Measurements from ENCODE around the gene PATL2.

PATL2 gene

DNA sequence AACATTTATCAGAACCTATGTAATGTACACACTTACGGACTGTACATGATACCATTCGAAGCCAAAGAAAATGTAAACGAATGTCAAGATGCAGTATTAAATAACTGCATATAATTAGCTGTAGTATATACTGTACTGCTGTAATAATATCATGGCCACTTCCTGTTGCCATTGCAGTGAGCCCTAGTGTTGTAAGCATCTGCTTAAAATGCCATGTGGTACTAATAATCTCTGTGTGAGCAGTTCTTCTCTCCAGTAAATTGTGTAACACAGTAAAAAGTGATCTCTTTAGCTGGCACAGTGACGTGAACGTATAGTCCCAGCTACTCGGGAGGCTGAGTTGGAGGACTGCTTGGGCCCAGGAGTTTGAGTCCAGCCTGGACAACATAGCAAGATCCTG is 56.3 kb downstream of the PATL2 start:
- H3K4me3 ChIP-seq (ENCODE audit: low read depth, low read length), result no peak overlapping the region
- TF ChIP-seq, protein P1, sequence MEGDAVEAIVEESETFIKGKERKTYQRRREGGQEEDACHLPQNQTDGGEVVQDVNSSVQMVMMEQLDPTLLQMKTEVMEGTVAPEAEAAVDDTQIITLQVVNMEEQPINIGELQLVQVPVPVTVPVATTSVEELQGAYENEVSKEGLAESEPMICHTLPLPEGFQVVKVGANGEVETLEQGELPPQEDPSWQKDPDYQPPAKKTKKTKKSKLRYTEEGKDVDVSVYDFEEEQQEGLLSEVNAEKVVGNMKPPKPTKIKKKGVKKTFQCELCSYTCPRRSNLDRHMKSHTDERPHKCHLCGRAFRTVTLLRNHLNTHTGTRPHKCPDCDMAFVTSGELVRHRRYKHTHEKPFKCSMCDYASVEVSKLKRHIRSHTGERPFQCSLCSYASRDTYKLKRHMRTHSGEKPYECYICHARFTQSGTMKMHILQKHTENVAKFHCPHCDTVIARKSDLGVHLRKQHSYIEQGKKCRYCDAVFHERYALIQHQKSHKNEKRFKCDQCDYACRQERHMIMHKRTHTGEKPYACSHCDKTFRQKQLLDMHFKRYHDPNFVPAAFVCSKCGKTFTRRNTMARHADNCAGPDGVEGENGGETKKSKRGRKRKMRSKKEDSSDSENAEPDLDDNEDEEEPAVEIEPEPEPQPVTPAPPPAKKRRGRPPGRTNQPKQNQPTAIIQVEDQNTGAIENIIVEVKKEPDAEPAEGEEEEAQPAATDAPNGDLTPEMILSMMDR (IDR thresholded peaks at IDR 0.05; ENCODE audit: low read depth, low read length), result no peak
- TF ChIP-seq, protein P2, sequence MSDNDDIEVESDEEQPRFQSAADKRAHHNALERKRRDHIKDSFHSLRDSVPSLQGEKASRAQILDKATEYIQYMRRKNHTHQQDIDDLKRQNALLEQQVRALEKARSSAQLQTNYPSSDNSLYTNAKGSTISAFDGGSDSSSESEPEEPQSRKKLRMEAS (IDR thresholded peaks at IDR 0.05; ENCODE audit: low read depth, low read length), result no peak
- TF ChIP-seq POLR2A (IDR thresholded peaks at IDR 0.05; ENCODE audit: extremely low read depth, insufficient read length) (no peak), MYC (IDR thresholded peaks at IDR 0.05; ENCODE audit: low read depth, low read length) (no peak)
- no peak for DNase-seq (ENCODE audit: low read depth)

DNA sequence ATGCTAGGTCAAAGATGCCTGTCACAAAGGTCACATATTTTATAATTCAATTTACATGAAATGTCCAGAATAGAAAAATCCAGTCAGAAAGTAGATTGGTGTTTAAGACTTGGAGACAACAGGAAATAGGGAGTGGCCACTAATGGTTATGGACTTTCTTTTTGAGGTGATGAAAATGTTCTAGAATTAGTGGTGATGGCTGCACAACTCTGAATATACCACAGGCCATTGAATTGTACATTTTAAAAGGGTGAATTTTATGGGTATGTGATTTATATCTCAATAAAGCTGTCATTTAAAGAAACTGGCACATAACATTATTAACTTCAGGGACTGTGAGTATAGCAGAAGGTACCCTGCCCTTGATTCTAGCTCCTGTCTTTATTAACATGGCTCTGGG is 63.5 kb downstream of the PATL2 start:
- no peak for DNase-seq (ENCODE audit: low read depth)
- TF ChIP-seq POLR2A (IDR thresholded peaks at IDR 0.05; ENCODE audit: extremely low read depth, insufficient read length) (no peak), MYC (IDR thresholded peaks at IDR 0.05; ENCODE audit: low read depth, low read length) (no peak)
- TF ChIP-seq, protein P2 (IDR thresholded peaks at IDR 0.05; ENCODE audit: low read depth, low read length), result no peak
- TF ChIP-seq, protein P1 (IDR thresholded peaks at IDR 0.05; ENCODE audit: low read depth, low read length), result no peak
- no peak overlapping the region for H3K4me3 ChIP-seq (ENCODE audit: low read depth, low read length)

DNA sequence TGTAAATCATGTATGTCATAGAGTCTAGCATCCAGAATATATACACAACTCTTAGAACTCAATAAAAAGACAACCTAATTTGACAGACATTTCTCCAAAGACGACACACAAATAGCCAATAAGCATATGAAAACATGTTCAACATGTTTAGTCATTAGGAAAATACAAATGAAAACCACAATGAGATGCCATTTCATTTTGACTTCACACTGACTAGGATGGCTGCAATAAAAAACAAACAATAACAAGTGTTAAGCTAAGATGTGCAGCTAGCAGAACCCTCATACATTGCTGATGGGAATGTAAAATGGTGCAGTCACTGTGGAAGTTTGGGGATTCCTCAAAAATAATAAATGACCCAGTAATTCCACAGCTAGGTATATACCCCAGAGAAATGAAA is 64.1 kb downstream of the PATL2 start:
- no peak overlapping the region for H3K4me3 ChIP-seq (ENCODE audit: low read depth, low read length)
- TF ChIP-seq MYC (IDR thresholded peaks at IDR 0.05; ENCODE audit: low read depth, low read length), result no peak
- TF ChIP-seq, protein P1 (IDR thresholded peaks at IDR 0.05; ENCODE audit: low read depth, low read length), result no peak
- no peak for TF ChIP-seq POLR2A (IDR thresholded peaks at IDR 0.05; ENCODE audit: extremely low read depth, insufficient read length)
- TF ChIP-seq, protein P2 (IDR thresholded peaks at IDR 0.05; ENCODE audit: low read depth, low read length), result no peak
- no peak for DNase-seq (ENCODE audit: low read depth)

DNA sequence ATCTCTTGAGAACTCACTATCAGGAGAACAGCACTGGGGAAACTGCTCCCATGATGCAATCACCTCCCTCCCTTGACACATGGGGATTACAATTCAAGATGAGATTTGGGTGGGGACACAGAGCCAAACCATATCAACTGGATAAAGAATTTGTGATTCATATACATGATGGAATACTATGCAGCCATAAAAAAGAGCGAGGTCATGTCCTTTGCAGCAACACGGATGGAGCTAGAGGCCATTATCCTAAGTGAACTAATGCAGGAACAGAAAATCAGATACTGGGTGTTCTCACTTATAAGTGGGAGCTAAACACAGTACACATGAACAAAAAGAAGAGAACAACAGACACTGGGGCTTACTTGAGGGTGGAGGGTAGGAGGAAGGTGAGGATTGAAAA is 64.7 kb downstream of the PATL2 start:
- no peak for DNase-seq (ENCODE audit: low read depth)
- TF ChIP-seq, protein P2 (IDR thresholded peaks at IDR 0.05; ENCODE audit: low read depth, low read length), result no peak
- TF ChIP-seq MYC (IDR thresholded peaks at IDR 0.05; ENCODE audit: low read depth, low read length) (no peak), POLR2A (IDR thresholded peaks at IDR 0.05; ENCODE audit: extremely low read depth, insufficient read length) (no peak)
- TF ChIP-seq, protein P1 (IDR thresholded peaks at IDR 0.05; ENCODE audit: low read depth, low read length), result no peak
- no peak overlapping the region for H3K4me3 ChIP-seq (ENCODE audit: low read depth, low read length)

DNA sequence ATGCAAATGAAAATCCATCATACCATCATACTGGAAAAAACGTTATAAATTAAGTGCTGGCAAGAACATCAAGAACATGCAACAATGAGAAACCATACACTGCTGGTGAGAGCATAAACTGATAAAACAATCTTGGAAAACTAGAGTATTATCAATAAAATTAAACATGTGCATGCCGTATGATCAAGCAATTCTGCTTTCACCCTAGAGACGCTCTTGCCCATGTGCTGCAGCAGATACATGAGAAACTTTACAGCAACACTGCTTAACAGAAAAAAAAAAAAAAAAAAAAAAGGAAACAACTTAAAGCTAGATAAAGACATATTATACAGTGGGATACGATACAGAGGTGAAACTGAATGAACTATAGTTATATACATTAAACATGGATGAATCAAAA is 69.5 kb downstream of the PATL2 start:
- no peak for TF ChIP-seq POLR2A (IDR thresholded peaks at IDR 0.05; ENCODE audit: extremely low read depth, insufficient read length)
- TF ChIP-seq, protein P2 (IDR thresholded peaks at IDR 0.05; ENCODE audit: low read depth, low read length), result no peak
- TF ChIP-seq, protein P1 (IDR thresholded peaks at IDR 0.05; ENCODE audit: low read depth, low read length), result no peak
- TF ChIP-seq MYC (IDR thresholded peaks at IDR 0.05; ENCODE audit: low read depth, low read length), result no peak
- H3K4me3 ChIP-seq (ENCODE audit: low read depth, low read length), result no peak overlapping the region
- no peak for DNase-seq (ENCODE audit: low read depth)

DNA sequence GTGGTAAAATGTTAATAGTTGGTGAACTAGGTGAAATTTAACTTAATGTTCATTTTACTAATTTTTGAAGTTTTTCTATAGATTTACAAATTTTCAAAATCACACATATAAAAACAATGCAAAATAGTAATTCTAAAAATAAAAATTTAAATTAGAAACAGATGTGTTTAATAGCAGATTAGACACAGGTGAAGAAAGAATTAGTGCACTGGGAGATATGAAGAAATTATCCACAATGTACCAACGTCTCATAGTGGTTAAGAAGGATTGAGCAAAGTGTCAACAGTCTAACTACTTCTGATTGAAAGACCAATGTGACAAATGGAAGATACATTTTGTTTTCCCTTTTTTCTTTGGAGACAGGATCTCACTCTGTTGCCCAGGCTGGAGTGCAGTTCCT is 74.1 kb downstream of the PATL2 start:
- TF ChIP-seq POLR2A (IDR thresholded peaks at IDR 0.05; ENCODE audit: extremely low read depth, insufficient read length) (no peak), MYC (IDR thresholded peaks at IDR 0.05; ENCODE audit: low read depth, low read length) (no peak)
- TF ChIP-seq, protein P1 (IDR thresholded peaks at IDR 0.05; ENCODE audit: low read depth, low read length), result no peak
- TF ChIP-seq, protein P2 (IDR thresholded peaks at IDR 0.05; ENCODE audit: low read depth, low read length), result no peak
- H3K4me3 ChIP-seq (ENCODE audit: low read depth, low read length), result no peak overlapping the region
- no peak for DNase-seq (ENCODE audit: low read depth)

Measured in NB4 (cell line).